Activated gamma-delta T cell treated with Interleukin-2 at 50 U/mL for 16 hours (primary cell): ENCODE results near the gene RPS14.

ENCODE experiments used
- DNase-seq: peaks from one replicate; pipeline ENCODE4 v3.0.0-alpha.2; 2020

Gene RPS14

GRCh38 chr5:150412319-150413175, 37.0 kb downstream of the RPS14 start, which contains the start of gene CD74:
TSS of gene CD74 (minus strand) at chr5:150412910. CDS start at chr5:150412749, 161 bp downstream.
- DNase-seq: peak; percentile 91

DNA sequence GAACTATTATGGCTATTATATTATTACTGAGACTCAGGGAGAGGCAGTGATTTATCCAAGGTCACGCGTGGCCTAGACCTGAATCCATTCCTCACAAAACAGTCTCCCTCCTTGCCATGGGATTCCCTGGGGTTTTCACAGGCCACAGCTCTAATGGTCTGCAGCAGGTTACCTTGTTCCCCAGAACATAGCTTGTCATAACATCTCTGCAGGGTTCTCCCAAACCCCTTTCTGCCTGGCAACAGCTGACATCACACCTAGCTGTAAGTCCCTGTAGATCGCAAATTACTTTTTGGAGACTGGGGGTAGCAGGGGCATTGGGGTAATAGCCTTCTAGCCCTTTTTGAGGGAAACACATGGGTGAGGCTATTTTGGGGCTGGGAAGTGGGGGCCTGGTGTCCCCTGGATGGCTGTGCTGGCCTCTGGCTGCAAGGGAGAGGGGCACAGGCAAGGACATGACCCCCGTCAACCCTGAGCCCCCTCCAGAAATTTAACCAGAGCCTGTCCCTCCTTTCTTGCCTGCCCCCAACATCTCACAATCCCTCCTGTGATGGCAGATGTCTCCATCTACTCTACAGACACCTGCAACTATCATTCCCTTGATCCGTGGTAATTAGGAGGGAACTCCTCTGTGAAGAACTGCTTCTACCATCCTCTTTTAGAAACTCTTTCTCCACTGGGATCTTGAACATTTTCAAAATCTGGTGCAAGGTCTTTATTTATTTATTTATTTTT, 38.1 kb downstream of the RPS14 start:
- DNase-seq: peak; percentile 64

- peak; percentile 34 for DNase-seq
Measured at GRCh38 chr5:150410524-150411244, 38.9 kb downstream of the RPS14 start.

DNA sequence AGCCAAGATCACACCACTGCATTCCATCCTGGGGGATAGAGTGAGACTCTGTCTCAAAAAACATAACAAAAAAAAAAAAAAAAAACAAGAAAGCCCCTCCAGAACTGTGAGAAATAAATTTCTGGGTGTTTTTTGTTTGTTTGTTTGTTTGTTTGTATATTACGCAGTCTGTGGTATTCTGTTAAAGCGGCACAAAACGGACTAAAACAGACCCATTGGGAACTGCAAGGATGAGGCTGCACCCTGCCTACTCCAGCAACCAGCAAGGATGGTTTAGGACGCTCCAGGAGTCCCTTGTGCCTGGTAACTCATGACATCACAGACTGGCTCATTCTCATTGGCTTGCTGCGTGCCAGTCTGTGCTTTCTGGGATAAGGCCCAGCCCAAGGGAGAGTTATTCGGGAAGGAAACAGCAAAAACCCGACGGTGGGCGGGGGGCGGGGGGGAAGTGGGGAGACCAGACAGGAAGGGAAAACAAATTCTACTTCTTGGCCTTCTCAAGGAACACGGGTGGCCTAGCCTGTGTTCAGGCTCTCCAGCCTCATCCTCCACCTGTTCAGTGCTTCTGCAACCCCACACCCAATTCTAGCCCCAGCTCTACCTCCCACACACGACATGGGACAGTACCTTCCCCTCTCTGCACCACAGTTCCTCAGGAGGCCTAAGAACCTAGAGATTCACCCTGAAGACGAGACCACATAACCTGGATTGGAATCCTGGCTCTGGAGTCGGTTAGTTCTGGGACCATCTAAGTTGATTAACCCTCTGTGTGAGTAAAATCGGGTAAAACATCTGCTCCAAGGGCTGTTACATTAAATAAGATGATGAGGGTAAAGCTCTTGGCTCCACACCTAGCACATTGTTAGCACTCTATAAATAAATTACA, 39.7 kb downstream of the RPS14 start:
- DNase-seq: peak; percentile 34

GRCh38 chr5:150408231-150408943, 41.2 kb downstream of the RPS14 start:
- DNase-seq: no peak

GRCh38 chr5:150407096-150407720, 42.3 kb downstream of the RPS14 start:
- DNase-seq: no peak

- no peak for DNase-seq
Measured at GRCh38 chr5:150406723-150407095, 42.8 kb downstream of the RPS14 start.

GRCh38 chr5:150406103-150406722, 43.3 kb downstream of the RPS14 start:
- DNase-seq: no peak

DNA sequence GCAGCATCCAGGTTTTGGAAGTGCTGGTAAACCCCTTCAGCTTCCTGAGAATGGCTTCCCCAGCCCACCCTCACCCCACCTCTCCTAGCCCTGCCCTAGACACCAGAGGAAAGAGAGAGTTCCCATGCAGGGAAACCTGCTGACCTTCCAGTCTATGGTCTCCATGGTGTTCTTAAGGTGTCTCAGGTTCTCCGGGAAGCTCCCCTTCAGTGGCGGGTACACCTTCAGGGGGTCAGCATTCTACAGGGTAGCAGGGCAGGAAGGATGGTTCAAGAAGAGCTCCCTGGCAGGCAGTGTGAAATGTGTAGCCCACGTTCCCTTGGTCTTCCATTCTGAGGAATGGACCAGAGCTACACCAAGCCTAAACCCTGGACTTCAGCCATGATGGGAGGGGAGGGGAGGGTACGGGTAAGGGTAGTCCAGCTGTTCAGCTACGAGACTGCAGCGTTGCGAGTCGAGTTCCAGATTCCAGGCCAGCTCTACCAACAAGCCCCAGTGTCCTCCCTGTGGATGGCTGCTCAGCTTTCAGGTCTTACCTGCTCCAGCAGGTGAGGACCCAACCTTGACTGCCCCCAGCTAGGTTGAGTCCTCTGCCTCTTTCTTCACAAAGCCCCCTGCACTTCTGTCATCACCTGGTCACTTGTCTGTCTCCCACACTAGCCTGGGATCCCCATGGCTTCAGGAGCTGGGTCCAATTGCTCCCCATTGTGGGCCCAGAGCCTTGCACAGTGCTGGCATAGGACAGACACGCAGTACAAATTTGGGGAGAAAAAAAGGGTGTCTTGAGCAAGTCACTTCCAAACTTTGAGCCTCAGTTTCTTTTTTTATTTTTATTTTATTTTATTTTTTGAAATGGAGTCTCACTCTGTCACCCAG, 44.4 kb downstream of the RPS14 start:
- DNase-seq: no peak

- DNase-seq: no peak
Measured at GRCh38 chr5:150404535-150404934, 45.0 kb downstream of the RPS14 start.

DNA sequence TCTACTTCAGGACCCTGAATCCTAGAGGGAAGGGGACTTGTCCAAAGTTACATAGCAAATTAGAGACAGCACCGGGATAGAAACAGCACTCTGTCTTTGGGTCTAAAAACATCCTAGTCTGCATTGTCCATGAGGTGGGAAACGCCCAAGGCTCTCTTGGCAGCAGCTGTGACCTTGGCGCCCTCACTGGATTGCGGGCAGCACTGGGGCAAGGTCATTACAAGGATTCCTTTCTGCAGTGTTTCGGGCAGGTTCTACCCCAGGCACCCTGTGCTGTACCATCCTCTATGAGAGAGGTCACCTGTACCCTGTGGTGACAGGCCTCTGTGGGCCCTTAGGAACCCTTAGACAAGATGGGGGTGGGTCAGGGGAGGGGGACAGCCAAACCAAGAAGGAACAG, 45.4 kb downstream of the RPS14 start:
- DNase-seq: no peak

- DNase-seq: no peak
Measured at GRCh38 chr5:150402901-150403342, 46.6 kb downstream of the RPS14 start.

GRCh38 chr5:150402229-150402773, 47.2 kb downstream of the RPS14 start:
- no peak for DNase-seq

DNA sequence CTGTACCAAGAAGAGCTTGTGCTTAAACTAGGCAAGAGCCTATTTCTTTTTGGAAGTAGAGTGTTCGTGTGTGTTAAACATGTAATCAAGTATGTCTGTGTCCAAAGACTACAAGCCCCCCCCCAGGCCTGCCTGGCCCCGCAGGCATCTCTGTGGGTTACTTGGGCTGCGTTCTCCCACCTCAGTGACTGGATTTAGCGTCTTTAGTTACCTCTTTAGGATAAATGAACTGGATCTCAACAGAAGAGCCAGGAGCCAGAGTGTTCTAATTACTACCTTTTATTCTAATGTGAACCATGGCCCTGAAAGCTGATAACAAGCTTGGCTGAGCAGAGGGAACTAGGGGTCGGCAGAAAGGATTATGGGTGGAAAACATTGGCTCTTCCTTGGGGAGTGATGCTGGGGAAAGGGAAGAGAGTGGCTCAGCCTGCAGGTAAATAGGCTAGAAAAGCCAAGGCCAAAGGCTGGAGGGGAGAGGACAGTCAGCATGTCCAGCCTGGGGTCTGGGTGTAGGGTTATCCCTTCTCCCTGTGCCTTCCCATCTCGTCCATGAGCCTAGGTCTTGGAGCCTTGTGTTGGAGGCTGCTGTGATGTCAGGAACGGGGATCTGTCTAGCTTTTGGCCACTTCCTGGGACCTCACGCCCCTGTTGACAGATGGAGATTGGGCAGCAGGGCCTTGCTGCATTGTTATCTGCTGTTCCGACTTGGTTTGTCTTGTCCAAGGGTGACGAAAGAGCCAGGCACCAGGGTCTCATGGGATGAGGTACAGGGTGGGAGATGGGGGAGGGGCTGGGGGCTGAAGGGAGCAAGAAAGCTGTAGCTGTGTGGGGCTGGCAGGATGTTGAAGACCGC, 47.9 kb downstream of the RPS14 start:
- DNase-seq: no peak

DNA sequence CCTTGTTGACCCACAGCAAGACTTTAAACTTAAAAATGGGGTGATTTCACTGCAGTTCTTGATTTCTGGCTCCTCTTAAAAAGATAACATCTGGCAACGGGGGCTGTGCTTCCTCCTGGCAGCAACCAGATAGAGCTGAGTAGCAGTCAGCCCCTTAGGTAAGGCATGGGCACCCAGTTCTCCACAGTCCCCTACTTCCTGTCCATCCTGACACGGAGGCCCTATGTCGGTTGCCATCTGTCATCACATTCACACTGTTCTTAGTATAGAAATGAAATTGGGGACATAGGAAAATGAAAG, 48.5 kb downstream of the RPS14 start:
- DNase-seq: no peak

DNA sequence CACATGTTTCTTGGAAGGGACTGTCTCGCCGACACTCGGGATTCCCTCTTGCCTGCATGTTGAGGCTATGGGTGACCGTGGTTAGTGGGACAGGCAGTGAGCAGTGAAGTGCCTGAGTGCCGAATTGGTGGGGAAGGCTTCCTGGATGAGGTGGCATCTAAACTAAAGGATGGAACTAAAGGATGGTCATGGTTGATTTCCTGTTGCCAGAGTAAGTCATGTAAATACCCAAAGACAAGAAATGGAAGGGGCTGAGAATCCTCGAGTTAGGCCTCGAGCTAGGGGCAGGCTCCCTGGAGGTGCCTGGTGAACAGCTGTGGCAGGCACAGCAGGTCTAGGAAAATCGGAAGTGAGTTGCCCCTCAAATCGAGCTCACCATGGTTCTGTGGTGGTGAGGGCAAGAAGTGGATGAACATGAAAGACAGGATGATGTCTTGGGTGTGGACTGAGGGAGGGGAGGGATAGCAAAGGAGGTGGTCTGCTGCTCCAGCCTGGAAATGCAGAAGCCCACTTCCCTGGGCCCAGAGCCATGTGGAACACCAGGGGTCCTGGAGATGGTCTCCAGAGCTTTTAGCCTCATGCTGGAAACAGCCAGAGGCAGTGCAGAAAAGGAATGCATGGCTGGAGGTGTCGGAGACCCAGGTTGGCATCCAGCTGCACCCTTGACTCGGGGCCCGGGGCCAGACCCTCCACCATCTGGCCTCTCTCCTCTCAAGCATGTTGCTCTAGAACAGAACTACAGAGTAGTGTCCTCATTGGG, 49.0 kb downstream of the RPS14 start:
- DNase-seq: no peak

GRCh38 chr5:150399524-150400211, 49.9 kb downstream of the RPS14 start:
- DNase-seq: no peak
